PC-9 (cell line): ENCODE data around the gene TMEM238L. TPM values are rescaled to one million over a fixed set of nuclear protein-coding genes. Genes with fewer than 3 reads are reported as not detected.

ENCODE experiments used
- BruUV-seq: library from RNA; stranded (reverse); fragments of 400-500 nt; replicated peaks from 2 replicates; lab custom pipeline; 2021; lab: Mats Ljungman, UMichigan
- CTCF ChIA-PET: fragments of 300-600 bp; sonication (Branson Sonifier 250); formaldehyde crosslinking; loops from one replicate; lab custom pipeline; 2022; ENCODE audit warnings: antibody characterized with exemption; lab: Charles Lee
- POLR2A ChIA-PET: fragments of 300-600 bp; sonication (Branson Sonifier 250); formaldehyde crosslinking; loops from one replicate; lab custom pipeline; 2022; ENCODE audit warnings: antibody characterized with exemption; ENCODE audit not compliant: unreplicated experiment; lab: Charles Lee
- DNase-seq, 2 experiments: peaks; one replicate each; pipeline versions ENCODE4 v3.0.0 to v3.0.0-alpha.2; 2015 to 2022; ENCODE audit warnings: mixed read lengths in 1 of 2
- H2AFZ ChIP-seq: fragments of 200-600 bp; sonication (generic); 2 replicates; pipeline ENCODE4 v1.8.1; 2017; ENCODE audit warnings: antibody characterized with exemption
- H3F3A ChIP-seq: fragments of 200-600 bp; sonication (generic); 2 replicates; pipeline ENCODE4 v1.8.1; 2017; ENCODE audit warnings: antibody characterized with exemption, mild to moderate bottlenecking, low read depth; ENCODE audit not compliant: insufficient read depth
- H3K27ac ChIP-seq: fragments of 200-600 bp; sonication (generic); 2 replicates; pipeline ENCODE4 v1.6.1; 2016; ENCODE audit warnings: mixed run types
- H3K27me3 ChIP-seq: fragments of 200-600 bp; sonication (generic); 2 replicates; pipeline ENCODE4 v1.6.1; 2016; ENCODE audit warnings: low read depth, mixed run types; ENCODE audit not compliant: insufficient read depth
- H3K36me3 ChIP-seq: fragments of 200-600 bp; sonication (generic); 2 replicates; pipeline ENCODE4 v1.6.1; 2016; ENCODE audit warnings: low read depth, mixed run types
- H3K4me1 ChIP-seq: fragments of 200-600 bp; sonication (generic); replicated peaks from 2 replicates; pipeline ENCODE4 v1.6.1; 2016; ENCODE audit warnings: mixed run types; ENCODE audit not compliant: insufficient read depth
- H3K4me2 ChIP-seq: fragments of 200-600 bp; sonication (generic); 2 replicates; pipeline ENCODE4 v1.6.1; 2017; ENCODE audit warnings: mixed run types
- H3K4me3 ChIP-seq: fragments of 200-600 bp; sonication (generic); 2 replicates; pipeline ENCODE4 v1.6.1; 2016; ENCODE audit warnings: mixed run types
- H3K79me2 ChIP-seq: fragments of 200-600 bp; sonication (generic); 2 replicates; pipeline ENCODE4 v1.6.1; 2017; ENCODE audit warnings: low read depth, mixed run types
- H3K9me2 ChIP-seq: fragments of 200-600 bp; sonication (generic); 2 replicates; pipeline ENCODE4 v1.8.1; 2017; ENCODE audit warnings: mild to moderate bottlenecking; ENCODE audit not compliant: insufficient read depth
- H3K9me3 ChIP-seq: fragments of 200-600 bp; sonication (generic); 2 replicates; pipeline ENCODE4 v1.8.1; 2016; ENCODE audit warnings: low read depth; ENCODE audit not compliant: insufficient read depth
- H4K20me1 ChIP-seq: fragments of 200-600 bp; sonication (generic); 2 replicates; pipeline ENCODE4 v1.8.1; 2017; ENCODE audit not compliant: insufficient read depth
- CTCF ChIP-seq: fragments of 200-600 bp; sonication (generic); conservative IDR thresholded peaks from 2 replicates; pipeline ENCODE4 v1.6.1; 2017; ENCODE audit warnings: mixed run types, antibody characterized with exemption, mild to moderate bottlenecking, moderate library complexity
- EZH2 ChIP-seq: fragments of 200-600 bp; sonication (generic); IDR thresholded peaks from 2 replicates; pipeline ENCODE4 v1.8.0; 2017; ENCODE audit warnings: antibody characterized with exemption, low read depth
- intact Hi-C: fragments of 100-400 bp; cut with micrococcal nuclease; formaldehyde crosslinking; loops from one replicate; pipeline ENCODE4 v1.10.0; 2022; ENCODE audit not compliant: unreplicated experiment
- total RNA-seq: library from RNA; stranded (reverse); gene quantifications from 2 replicates; pipeline ENCODE4 v1.2.3, GENCODE V29; 2021

The TMEM238L gene
- total RNA-seq, 1 experiment from 2014 or later, result not detected

GRCh38 chr17:10836145-10836544, 32.2 kb upstream of the TMEM238L start:
- H3K9me2 ChIP-seq, result no peaks in the 10 kb centered on the region
- no peaks in the 10 kb centered on the region for H3K36me3 ChIP-seq
- POLR2A ChIA-PET, result no interaction called here
- no peaks in the 10 kb centered on the region for H3K4me1 ChIP-seq
- no peak overlapping the region for H2AFZ ChIP-seq
- no peak for DNase-seq
- peaks cover 35% of the 10 kb centered on the region for H3K27me3 ChIP-seq
- H3K4me2 ChIP-seq, result no peak overlapping the region
- CTCF ChIA-PET, result interaction anchor here (0.6 kb wide), 1 partner anchor 148 kb away, joined by 7 read pairs; no protein-coding TSS in a partner anchor
- no peaks in the 10 kb centered on the region for H3F3A ChIP-seq
- H3K27ac ChIP-seq, result no peak overlapping the region
- H3K4me3 ChIP-seq, result no peak overlapping the region
- H3K79me2 ChIP-seq, result no peaks in the 10 kb centered on the region
- intact Hi-C loops, result no loop called here
- BruUV-seq, result no TSS peak
- H3K9me3 ChIP-seq, result no peaks in the 10 kb centered on the region
- TF ChIP-seq EZH2 (no peak), CTCF (no peak)
- no peaks in the 10 kb centered on the region for H4K20me1 ChIP-seq

DNA sequence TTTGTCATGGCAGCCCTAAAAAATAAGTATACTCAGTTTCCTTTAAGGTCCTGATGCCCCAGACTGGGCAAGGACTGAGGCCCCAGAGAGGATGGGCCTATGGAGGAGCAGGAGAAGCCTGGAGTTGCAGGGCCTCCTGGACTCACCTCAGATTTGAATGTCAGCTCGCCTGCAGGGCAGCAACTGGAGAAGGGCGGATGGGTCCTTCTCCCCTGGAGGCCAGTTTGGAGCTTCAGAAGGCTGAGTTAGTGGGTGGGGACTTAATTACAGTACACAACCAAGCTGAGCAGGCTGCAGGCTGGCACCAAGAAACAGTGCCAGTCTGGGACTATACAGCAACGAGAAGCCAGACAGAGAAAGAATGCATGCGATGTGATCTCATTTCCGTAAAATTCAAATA, 27.8 kb upstream of the TMEM238L start:
- H3K4me2 ChIP-seq, result no peak overlapping the region
- no peak overlapping the region for H3K27ac ChIP-seq
- no peaks in the 10 kb centered on the region for H3K9me2 ChIP-seq
- H3K27me3 ChIP-seq, result peaks cover 31% of the 10 kb centered on the region
- intact Hi-C loops, result no loop called here
- no peaks in the 10 kb centered on the region for H4K20me1 ChIP-seq
- no peaks in the 10 kb centered on the region for H3K36me3 ChIP-seq
- H2AFZ ChIP-seq, result no peak overlapping the region
- H3K9me3 ChIP-seq, result no peaks in the 10 kb centered on the region
- no peak for DNase-seq
- no peaks in the 10 kb centered on the region for H3K4me1 ChIP-seq
- CTCF ChIA-PET, result interaction anchor here (0.6 kb wide), 1 partner anchor 40 kb away, joined by 3 read pairs; no protein-coding TSS in a partner anchor
- no peaks in the 10 kb centered on the region for H3K79me2 ChIP-seq
- POLR2A ChIA-PET, result no interaction called here
- TF ChIP-seq EZH2, result no peak
- no peak for TF ChIP-seq CTCF
- no peak overlapping the region for H3K4me3 ChIP-seq
- no peaks in the 10 kb centered on the region for H3F3A ChIP-seq
- no TSS peak for BruUV-seq

- H4K20me1 ChIP-seq, result no peaks in the 10 kb centered on the region
- intact Hi-C loops, result no loop called here
- BruUV-seq, result no TSS peak
- no peaks in the 10 kb centered on the region for H3K4me1 ChIP-seq
- no peaks in the 10 kb centered on the region for H3F3A ChIP-seq
- no peaks in the 10 kb centered on the region for H3K79me2 ChIP-seq
- no peak overlapping the region for H2AFZ ChIP-seq
- ChIA-PET CTCF (no interaction called here), POLR2A (no interaction called here)
- H3K36me3 ChIP-seq, result no peaks in the 10 kb centered on the region
- H3K9me3 ChIP-seq, result no peaks in the 10 kb centered on the region
- DNase-seq, result no peak
- H3K4me3 ChIP-seq, result no peak overlapping the region
- H3K27ac ChIP-seq, result no peak overlapping the region
- no peak overlapping the region for H3K4me2 ChIP-seq
- TF ChIP-seq CTCF, result no peak
- H3K27me3 ChIP-seq, result peaks cover 38% of the 10 kb centered on the region
- H3K9me2 ChIP-seq, result no peaks in the 10 kb centered on the region
Measured at GRCh38 chr17:10827898-10828552, 24.1 kb upstream of the TMEM238L start.
